Neutrophil (primary cell): ENCODE results near the gene THAP5.

ENCODE experiments used
- H3K27ac ChIP-seq: fragments of 200-600 bp; sonication (generic); 2 replicates; pipeline ENCODE4 v1.5.1; 2016; ENCODE audit warnings: mild to moderate bottlenecking, moderate library complexity
- H3K27me3 ChIP-seq: fragments of 200-600 bp; sonication (generic); 2 replicates; pipeline ENCODE4 v1.6.0; 2016; ENCODE audit warnings: mild to moderate bottlenecking
- H3K36me3 ChIP-seq: fragments of 200-600 bp; sonication (generic); 2 replicates; pipeline ENCODE4 v1.5.1; 2017
- H3K4me1 ChIP-seq, 2 experiments: fragments of 200-600 bp in 1 of 2; sonication (generic) in 1 of 2; 1 replicate in 1 of 2; 2 replicates in 1 of 2; pipeline versions ENCODE4 v1.5.1 to v1.6.1; 2013 to 2016; ENCODE audit warnings: low read depth in 1 of 2, low read length in 1 of 2, mild to moderate bottlenecking in 1 of 2, moderate library complexity in 1 of 2; ENCODE audit not compliant: control insufficient read depth in 1 of 2, insufficient read depth in 1 of 2
- H3K4me3 ChIP-seq, 2 experiments: fragments of 200-600 bp in 1 of 2; sonication (generic) in 1 of 2; 1 replicate in 1 of 2; 2 replicates in 1 of 2; pipeline ENCODE4 v1.5.1; 2013 to 2016; ENCODE audit warnings: low read depth in 1 of 2, low read length in 1 of 2, mild to moderate bottlenecking in 1 of 2, moderate library complexity in 1 of 2
- H3K9me3 ChIP-seq: fragments of 200-600 bp; sonication (generic); 2 replicates; pipeline ENCODE4 v1.5.1; 2016
- CTCF ChIP-seq: fragments of 200-600 bp; sonication (generic); IDR thresholded peaks from 2 replicates; pipeline ENCODE4 v1.5.1; 2016; ENCODE audit warnings: antibody characterized with exemption

The THAP5 gene

GRCh38 chr7:108581655-108582491 lies 12.4 kb upstream of the THAP5 start:
- Histone ChIP-seq H3K4me1 (no peaks in the 10 kb centered on the region), H3K9me3 (peaks cover 5% of the 10 kb centered on the region), H3K36me3 (no peaks in the 10 kb centered on the region), H3K27ac (no peak overlapping the region), H3K27me3 (no peaks in the 10 kb centered on the region), H3K4me3 (no peak overlapping the region)
- no peak for TF ChIP-seq CTCF

GRCh38 chr7:108580298-108580697 lies 10.8 kb upstream of the THAP5 start:
- no peak for TF ChIP-seq CTCF
- Histone ChIP-seq H3K27me3 (no peaks in the 10 kb centered on the region), H3K36me3 (no peaks in the 10 kb centered on the region), H3K9me3 (peaks cover 5% of the 10 kb centered on the region), H3K4me1 (no peaks in the 10 kb centered on the region), H3K4me3 (no peak overlapping the region), H3K27ac (no peak overlapping the region)

- Histone ChIP-seq H3K9me3 (peaks cover 5% of the 10 kb centered on the region), H3K36me3 (no peaks in the 10 kb centered on the region), H3K4me1 (no peaks in the 10 kb centered on the region), H3K27ac (no peak overlapping the region), H3K27me3 (no peaks in the 10 kb centered on the region), H3K4me3 (no peak overlapping the region)
- TF ChIP-seq CTCF: no peak
These were observed 9.4 kb upstream of the THAP5 start for GRCh38 chr7:108578937-108579336.

GRCh38 chr7:108576116-108576515 lies 6.6 kb upstream of the THAP5 start:
- Histone ChIP-seq H3K4me1 (peaks cover 0 to 2% of the 10 kb centered on the region in 2 experiments), H3K4me3 (no peak overlapping the region), H3K27ac (no peak overlapping the region), H3K27me3 (no peaks in the 10 kb centered on the region), H3K9me3 (peaks cover 5% of the 10 kb centered on the region), H3K36me3 (no peaks in the 10 kb centered on the region)
- no peak for TF ChIP-seq CTCF

GRCh38 chr7:108575156-108575555 lies 5.7 kb upstream of the THAP5 start:
- Histone ChIP-seq H3K27me3 (no peaks in the 10 kb centered on the region), H3K4me3 (no peak overlapping the region), H3K9me3 (peaks cover 5% of the 10 kb centered on the region), H3K27ac (no peak overlapping the region), H3K36me3 (no peaks in the 10 kb centered on the region), H3K4me1 (peaks cover 7 to 10% of the 10 kb centered on the region in 2 experiments)
- TF ChIP-seq CTCF: no peak
